Occipital lobe (tissue), 2 donors: ENCODE data around the gene LRRC43. TPM values are rescaled to one million over a fixed set of nuclear protein-coding genes. Genes with fewer than 3 reads are reported as not detected.

Experiments used
- DNase-seq: peaks from one replicate; lab custom pipeline; 2025; lab: John Stamatoyannopoulos, UW
- total RNA-seq: library from RNA; depleted of rRNA; stranded (reverse); fragments of >200 nt; gene quantifications from one replicate; pipeline ENCODE4 v1.2.3, GENCODE V29; 2014

Gene LRRC43, protein sequence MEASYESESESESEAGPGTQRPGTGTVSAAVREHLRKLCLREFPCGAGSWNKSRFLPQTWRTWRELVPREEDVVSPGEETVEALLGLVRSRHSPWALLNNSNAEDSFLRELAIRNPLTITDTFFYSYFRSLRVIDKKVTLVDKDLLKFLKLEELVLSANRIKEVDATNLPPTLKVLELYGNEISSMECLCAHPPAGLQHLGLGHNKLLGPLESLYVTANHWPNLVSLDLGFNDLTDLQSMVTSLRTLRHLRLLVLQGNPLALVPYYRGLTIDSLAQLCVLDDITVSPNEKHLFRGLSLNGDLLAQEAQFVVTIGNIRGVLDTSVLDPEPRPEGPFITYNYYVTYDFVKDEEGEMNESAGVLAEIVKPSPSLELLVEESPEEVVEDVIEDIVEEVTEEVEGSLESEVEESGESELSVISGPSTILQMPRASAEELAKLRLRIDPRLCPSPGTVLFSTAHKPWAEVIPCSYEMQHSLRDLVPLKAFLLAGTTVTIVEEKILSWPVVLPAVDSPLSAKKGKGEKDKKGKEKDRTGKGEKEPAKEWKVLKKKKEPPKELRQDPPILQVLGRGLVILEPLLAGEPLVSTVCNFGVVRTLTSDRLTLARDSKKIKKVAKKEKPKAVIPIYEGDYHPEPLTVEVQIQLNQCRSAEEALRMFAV
- total RNA-seq, result 1.2 TPM

- no peak for DNase-seq
Measured at GRCh38 chr12:122182887-122183587, at the start of gene LRRC43. Gene LRRC43, plus strand, starts transcription at chr12:122183123. Its CDS starts 22 bp downstream, at chr12:122183145.

GRCh38 chr12:122133192-122133950, 49.6 kb upstream of the LRRC43 start:
- no peak for DNase-seq

GRCh38 chr12:122135437-122136031, 47.4 kb upstream of the LRRC43 start:
- DNase-seq, result no peak

GRCh38 chr12:122137229-122137628, 45.7 kb upstream of the LRRC43 start:
- DNase-seq, result no peak

DNA sequence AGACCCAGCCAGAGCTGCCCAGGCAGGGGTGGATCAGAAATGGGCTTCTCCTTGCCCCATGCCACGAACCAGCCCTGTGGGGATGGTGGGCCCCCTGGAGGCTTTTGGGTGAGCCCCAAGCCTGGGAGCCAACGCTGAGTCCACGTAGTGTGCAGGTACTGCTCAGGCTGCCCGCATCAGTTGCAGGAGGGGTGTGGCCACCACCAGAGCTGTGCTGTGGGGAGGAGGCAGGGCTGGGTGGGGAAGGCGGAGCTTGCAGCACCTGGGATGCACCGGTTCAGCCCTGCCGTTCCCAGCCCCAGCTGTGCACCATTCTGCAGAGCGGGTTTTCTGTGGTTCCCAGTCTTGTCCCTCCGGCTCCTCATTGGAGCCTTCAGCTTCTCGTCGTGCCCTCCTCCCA, 45.2 kb upstream of the LRRC43 start:
- DNase-seq, result no peak

DNA sequence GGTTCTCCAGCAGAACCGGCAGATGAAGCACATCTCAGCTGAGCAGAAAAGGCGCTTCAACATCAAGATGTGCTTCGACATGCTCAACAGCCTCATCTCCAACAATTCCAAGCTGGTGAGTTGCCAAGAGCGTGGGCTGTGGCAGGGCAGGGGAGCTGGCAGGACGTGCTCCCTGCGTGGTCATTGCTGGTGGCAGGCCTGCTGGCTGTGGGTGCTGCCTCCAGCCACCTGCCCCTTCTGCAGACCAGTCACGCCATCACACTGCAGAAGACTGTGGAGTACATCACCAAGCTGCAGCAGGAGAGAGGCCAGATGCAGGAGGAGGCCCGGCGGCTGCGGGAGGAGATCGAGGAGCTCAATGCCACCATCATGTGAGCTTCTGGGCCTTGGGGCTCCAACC, 44.7 kb upstream of the LRRC43 start:
- no peak for DNase-seq

GRCh38 chr12:122138616-122139015, 44.3 kb upstream of the LRRC43 start:
- DNase-seq, result no peak

GRCh38 chr12:122139266-122139665, 43.7 kb upstream of the LRRC43 start:
- no peak for DNase-seq

- no peak for DNase-seq
Measured at GRCh38 chr12:122139941-122140340, 43.0 kb upstream of the LRRC43 start.

DNA sequence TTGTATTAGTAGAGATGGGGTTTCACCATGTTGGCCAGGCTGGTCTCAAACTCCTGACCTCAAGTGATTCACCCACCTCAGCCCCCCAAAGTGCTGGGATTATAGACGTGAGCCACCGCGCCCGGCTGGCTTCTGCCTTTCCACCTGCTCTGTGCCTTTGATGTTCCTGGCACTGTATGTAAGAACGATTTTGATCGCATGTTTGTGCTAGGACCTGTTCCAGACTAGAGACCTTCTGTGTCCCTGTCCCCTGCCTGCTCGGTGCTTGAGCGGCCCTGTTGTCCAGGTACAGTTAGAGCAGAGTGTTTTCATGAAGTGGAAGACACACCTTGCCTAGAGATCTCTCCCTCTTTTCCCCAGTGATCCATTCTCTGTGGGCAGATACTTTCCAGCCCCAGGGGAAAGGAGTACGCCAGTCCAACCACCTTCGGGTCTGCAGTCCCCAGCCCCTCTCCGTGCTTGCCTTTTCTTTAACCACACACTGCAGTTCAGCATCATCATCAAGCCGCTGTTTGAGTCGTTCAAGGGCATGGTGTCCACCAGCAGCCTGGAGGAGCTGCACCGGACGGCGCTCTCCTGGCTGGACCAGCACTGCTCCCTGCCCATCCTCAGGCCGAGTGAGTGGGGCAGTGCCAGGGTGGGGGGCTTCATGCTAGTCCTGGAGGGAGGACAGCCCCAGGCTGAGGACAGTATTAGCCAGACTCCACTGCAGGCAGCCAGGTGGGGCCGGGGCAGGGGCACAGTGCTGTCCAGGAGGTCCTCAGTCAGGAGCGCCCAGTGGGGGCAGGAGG, 42.3 kb upstream of the LRRC43 start:
- DNase-seq, result no peak

GRCh38 chr12:122141911-122142725, 40.8 kb upstream of the LRRC43 start:
- no peak for DNase-seq

DNA sequence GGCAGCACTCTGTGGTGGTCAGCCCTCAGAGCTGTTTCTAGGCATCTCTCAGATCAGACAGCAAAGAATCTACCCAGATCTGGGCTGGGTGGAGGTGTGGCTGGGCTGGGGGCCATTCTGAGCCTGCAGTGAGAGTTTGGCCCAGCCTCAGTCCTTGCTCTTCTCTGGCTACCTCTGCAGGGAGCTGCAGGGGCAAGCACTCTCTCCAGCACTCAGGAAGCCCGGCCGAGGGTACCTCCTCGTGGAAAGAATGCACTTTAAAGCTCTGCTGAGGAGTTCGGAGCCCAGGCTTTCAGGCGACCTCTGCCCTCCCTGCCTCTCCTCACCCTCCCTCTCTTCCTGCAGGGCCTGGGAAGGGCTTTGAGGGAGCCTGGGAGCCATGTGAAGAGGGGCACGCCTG, 40.1 kb upstream of the LRRC43 start:
- no peak for DNase-seq

DNA sequence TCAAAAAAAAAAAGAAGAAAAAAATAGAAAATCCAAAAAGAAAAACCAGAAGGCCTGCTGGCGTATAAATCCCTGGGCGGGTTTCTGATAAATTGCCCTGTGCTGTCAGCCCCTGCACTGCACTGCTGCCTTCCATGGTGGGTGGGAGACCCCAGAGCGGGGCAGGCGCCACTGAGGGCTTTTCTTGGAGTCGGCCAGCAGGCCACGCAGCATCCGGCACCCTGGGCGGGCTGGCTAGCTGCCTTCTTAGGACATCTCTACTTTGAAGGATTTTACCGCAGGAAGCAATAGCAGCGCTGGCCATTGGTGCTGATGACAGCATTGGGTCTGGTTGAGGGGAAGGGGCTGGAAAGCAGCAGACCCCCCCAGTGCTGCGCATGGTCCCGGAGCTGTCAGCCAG, 38.0 kb upstream of the LRRC43 start:
- no peak for DNase-seq

GRCh38 chr12:122145505-122146330, 37.2 kb upstream of the LRRC43 start:
- no peak for DNase-seq

DNA sequence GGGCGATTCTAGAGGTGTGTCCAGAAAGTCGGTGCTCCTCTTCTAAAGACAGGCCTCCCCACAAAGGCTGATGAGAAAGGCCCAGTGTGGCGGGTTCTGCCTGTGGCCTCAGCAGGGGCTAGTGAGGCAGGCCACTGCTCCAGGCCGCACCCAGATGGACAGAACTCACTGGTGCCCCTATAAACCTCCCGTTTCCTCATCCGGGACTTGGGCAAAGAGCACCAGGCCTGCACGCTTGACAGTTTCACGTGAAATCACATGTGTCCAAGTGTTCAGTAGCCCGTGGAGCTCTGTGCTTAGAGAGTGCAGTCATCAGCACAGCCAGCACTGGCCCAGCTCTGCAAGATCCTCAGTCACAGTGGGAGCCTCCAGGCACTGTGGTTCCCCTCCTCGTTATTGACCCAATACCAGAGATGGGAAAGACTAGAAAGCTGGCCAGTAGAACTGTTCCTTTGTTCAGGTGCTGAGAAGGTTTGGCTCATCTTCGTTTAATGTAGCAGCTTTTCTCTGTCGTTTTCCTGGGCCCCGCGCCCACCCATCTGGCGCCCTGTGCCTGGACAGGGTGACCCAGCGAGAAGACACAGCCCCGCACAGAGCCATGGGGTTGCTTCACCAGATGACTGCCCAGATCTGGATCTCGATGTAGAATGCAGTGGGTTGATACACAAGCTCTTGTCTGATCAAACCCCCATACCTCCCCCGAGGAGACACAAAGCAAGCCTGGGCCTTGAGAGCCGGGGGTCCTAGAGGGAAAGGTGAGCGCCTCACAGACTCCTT, 35.2 kb upstream of the LRRC43 start:
- DNase-seq, result no peak

GRCh38 chr12:122148657-122149056, 34.3 kb upstream of the LRRC43 start:
- no peak for DNase-seq

DNA sequence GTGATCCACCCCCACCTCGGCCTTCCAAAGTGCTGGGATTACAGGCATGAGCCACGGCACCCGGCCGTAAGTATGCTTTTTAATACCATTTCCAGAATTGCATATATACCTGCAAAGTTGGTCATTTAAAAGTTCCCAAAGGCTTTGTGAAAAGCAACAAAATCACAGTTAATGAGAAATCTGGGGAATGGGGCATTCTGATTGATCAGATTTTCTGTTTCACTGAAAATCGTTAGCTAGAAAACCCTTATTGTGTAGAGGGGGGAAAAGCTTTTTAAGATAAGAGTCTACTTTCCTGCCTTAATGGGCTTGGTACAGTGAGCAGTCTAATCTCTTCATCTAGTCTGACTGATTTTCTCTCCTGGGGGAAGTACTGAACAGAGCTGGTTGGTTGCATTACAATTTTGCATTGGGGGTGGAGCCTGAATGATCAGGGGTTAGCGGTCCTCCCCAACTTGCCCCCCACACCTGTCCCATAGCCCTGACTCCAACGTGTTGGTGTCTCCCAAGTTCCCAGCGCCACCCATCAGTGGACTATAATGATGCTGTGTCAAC, 32.7 kb upstream of the LRRC43 start:
- DNase-seq, result no peak

- no peak for DNase-seq
Measured at GRCh38 chr12:122152754-122153153, 30.2 kb upstream of the LRRC43 start.
